ENCODE data around the gene DCDC2.
"Not testable (repeated sequence)": the region's sequence is repeated elsewhere in the genome, so short reads cannot be mapped to it uniquely, and the experiment has no call there.

The DCDC2 gene

GRCh38 chr6:24357336-24358218 is at the start of gene DCDC2:
DCDC2 (minus strand) TSS chr6:24358059; CDS start chr6:24357750, 309 bp downstream.
- DNase-seq (ENCODE audit: extremely low spot score, insufficient read length, low read depth) (no peak), FAIRE-seq (peak; percentile 15)

- no peak for FAIRE-seq
Observed at GRCh38 chr6:24405262-24405661, 47.4 kb upstream of the DCDC2 start.

GRCh38 chr6:24403501-24403824 is 45.6 kb upstream of the DCDC2 start:
- DNase-seq (ENCODE audit: extremely low spot score, insufficient read length, low read depth) = no peak
- no peak for FAIRE-seq

More at GRCh38 chr6:24405262-24405661, 47.4 kb upstream of the DCDC2 start:
- no peak for DNase-seq (ENCODE audit: extremely low spot score, insufficient read length, low read depth)

- FAIRE-seq = peak; percentile 83
Observed at GRCh38 chr6:24402697-24403500, 45.0 kb upstream of the DCDC2 start, which contains the start of gene MRS2. MRS2 (plus strand) TSS chr6:24402936; CDS start chr6:24403047, 111 bp downstream.

GRCh38 chr6:24401458-24401857 is 43.6 kb upstream of the DCDC2 start:
- FAIRE-seq (no peak), DNase-seq (ENCODE audit: extremely low spot score, insufficient read length, low read depth) (no peak)

More at GRCh38 chr6:24402697-24403500, 45.0 kb upstream of the DCDC2 start, which contains the start of gene MRS2:
- peak; percentile 80 for DNase-seq (ENCODE audit: extremely low spot score, insufficient read length, low read depth)

- not testable (repeated sequence) for DNase-seq (ENCODE audit: extremely low spot score, insufficient read length, low read depth)
- FAIRE-seq = peak; percentile 75
Observed at GRCh38 chr6:24400045-24401039, 42.5 kb upstream of the DCDC2 start.

- FAIRE-seq (no peak), DNase-seq (ENCODE audit: extremely low spot score, insufficient read length, low read depth) (no peak)
Observed at GRCh38 chr6:24397631-24398030, 39.8 kb upstream of the DCDC2 start.

GRCh38 chr6:24396824-24397223 is 39.0 kb upstream of the DCDC2 start:
- no peak for FAIRE-seq
- DNase-seq (ENCODE audit: extremely low spot score, insufficient read length, low read depth) = no peak

GRCh38 chr6:24394780-24395437 is 37.0 kb upstream of the DCDC2 start:
- no peak for DNase-seq (ENCODE audit: extremely low spot score, insufficient read length, low read depth)
- FAIRE-seq = no peak

GRCh38 chr6:24394061-24394779 is 36.4 kb upstream of the DCDC2 start:
- no peak for FAIRE-seq
- DNase-seq (ENCODE audit: extremely low spot score, insufficient read length, low read depth) = no peak

- no peak for DNase-seq (ENCODE audit: extremely low spot score, insufficient read length, low read depth)
- peak; percentile 71 for FAIRE-seq
Observed at GRCh38 chr6:24391756-24392405, 34.0 kb upstream of the DCDC2 start.

GRCh38 chr6:24391208-24391607 is 33.3 kb upstream of the DCDC2 start:
- DNase-seq (ENCODE audit: extremely low spot score, insufficient read length, low read depth) (no peak), FAIRE-seq (no peak)

- FAIRE-seq = no peak
Observed at GRCh38 chr6:24387818-24388217, 30.0 kb upstream of the DCDC2 start.

GRCh38 chr6:24385536-24386269 is 27.8 kb upstream of the DCDC2 start:
- peak; percentile 69 for FAIRE-seq

More at GRCh38 chr6:24387818-24388217, 30.0 kb upstream of the DCDC2 start:
- DNase-seq (ENCODE audit: extremely low spot score, insufficient read length, low read depth) = no peak

GRCh38 chr6:24384369-24385130 is 26.7 kb upstream of the DCDC2 start:
- not testable (repeated sequence) for DNase-seq (ENCODE audit: extremely low spot score, insufficient read length, low read depth); FAIRE-seq

More at GRCh38 chr6:24385536-24386269, 27.8 kb upstream of the DCDC2 start:
- DNase-seq (ENCODE audit: extremely low spot score, insufficient read length, low read depth) = no peak

GRCh38 chr6:24382891-24383494 is 25.1 kb upstream of the DCDC2 start:
- DNase-seq (ENCODE audit: extremely low spot score, insufficient read length, low read depth); FAIRE-seq: not testable (repeated sequence)

All from GM18507 (cell line).